Ovary (tissue), 3 donors: ENCODE data around the gene CRYBG2.

ENCODE experiments used
- CTCF ChIP-seq, 3 donors: fragments of 450-650 bp in 2 of 3; fragments of 200-600 bp in 1 of 3; IDR thresholded peaks; one replicate each; pipeline versions ENCODE4 v1.5.1 to v1.8.0; 2016 to 2022; ENCODE audit warnings: antibody characterized with exemption in 3 of 3, mild to moderate bottlenecking in 1 of 3
- POLR2A ChIP-seq: fragments of 450-650 bp; IDR thresholded peaks from one replicate; pipeline ENCODE4 v1.6.1; 2017; ENCODE audit warnings: antibody characterized with exemption, mild to moderate bottlenecking, moderate library complexity
- donor health status: DM: no; HTN: no; CAD: no.

GRCh38 chr1:26307363-26307781 lies 46.6 kb downstream of the CRYBG2 start:
- no peak for TF ChIP-seq CTCF (IDR thresholded peaks at IDR 0.05)
- no peak for TF ChIP-seq POLR2A
